ENCODE data around the gene PRKCI. TPM values are rescaled to one million over a fixed set of nuclear protein-coding genes. Genes with fewer than 3 reads are reported as not detected.

PRKCI gene
- total RNA-seq, 4 donors from 2014 or later = 33.5 to 125 (median 47.7) TPM

DNA sequence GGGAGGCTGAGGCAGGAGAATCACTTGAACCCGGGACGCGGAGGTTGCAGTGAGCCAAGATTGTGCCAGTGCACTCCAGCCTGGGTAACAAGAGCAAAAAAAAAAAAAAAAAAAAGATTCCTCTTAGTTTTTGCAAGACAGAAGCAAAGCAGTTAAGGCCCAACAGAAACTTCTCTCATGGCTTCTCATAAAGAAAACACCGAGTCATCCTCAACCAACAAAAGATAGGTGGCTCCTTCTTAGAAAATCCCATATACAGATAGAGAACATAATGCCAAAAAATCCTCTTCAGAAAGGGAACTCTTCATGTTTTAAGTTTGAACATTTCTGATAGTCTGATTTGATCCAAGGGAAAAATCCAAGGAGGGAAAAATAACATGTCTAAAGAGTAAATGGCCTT is 122.7 kb downstream of the PRKCI start:
- Histone ChIP-seq H3K4me1 (no peaks in the 10 kb centered on the region), H3K36me3 (no peaks in the 10 kb centered on the region), H3K4me3 (no peak overlapping the region), H3K9me3 (no peaks in the 10 kb centered on the region), H3K27ac (no peak overlapping the region), H3K27me3 (no peaks in the 10 kb centered on the region)
- TF ChIP-seq EP300 (IDR thresholded peaks at IDR 0.05) (no peak), POLR2A (IDR thresholded peaks at IDR 0.05) (no peak), POLR2AphosphoS5 (IDR thresholded peaks at IDR 0.05) (no peak)
- TF ChIP-seq, protein P1, sequence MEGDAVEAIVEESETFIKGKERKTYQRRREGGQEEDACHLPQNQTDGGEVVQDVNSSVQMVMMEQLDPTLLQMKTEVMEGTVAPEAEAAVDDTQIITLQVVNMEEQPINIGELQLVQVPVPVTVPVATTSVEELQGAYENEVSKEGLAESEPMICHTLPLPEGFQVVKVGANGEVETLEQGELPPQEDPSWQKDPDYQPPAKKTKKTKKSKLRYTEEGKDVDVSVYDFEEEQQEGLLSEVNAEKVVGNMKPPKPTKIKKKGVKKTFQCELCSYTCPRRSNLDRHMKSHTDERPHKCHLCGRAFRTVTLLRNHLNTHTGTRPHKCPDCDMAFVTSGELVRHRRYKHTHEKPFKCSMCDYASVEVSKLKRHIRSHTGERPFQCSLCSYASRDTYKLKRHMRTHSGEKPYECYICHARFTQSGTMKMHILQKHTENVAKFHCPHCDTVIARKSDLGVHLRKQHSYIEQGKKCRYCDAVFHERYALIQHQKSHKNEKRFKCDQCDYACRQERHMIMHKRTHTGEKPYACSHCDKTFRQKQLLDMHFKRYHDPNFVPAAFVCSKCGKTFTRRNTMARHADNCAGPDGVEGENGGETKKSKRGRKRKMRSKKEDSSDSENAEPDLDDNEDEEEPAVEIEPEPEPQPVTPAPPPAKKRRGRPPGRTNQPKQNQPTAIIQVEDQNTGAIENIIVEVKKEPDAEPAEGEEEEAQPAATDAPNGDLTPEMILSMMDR (IDR thresholded peaks at IDR 0.05) = no peak
- 91% methylated on average over 4 of the region's 4 CpGs for WGBS
- DNase-seq (ENCODE audit: low spot score in 2 of 2) = no peak

DNA sequence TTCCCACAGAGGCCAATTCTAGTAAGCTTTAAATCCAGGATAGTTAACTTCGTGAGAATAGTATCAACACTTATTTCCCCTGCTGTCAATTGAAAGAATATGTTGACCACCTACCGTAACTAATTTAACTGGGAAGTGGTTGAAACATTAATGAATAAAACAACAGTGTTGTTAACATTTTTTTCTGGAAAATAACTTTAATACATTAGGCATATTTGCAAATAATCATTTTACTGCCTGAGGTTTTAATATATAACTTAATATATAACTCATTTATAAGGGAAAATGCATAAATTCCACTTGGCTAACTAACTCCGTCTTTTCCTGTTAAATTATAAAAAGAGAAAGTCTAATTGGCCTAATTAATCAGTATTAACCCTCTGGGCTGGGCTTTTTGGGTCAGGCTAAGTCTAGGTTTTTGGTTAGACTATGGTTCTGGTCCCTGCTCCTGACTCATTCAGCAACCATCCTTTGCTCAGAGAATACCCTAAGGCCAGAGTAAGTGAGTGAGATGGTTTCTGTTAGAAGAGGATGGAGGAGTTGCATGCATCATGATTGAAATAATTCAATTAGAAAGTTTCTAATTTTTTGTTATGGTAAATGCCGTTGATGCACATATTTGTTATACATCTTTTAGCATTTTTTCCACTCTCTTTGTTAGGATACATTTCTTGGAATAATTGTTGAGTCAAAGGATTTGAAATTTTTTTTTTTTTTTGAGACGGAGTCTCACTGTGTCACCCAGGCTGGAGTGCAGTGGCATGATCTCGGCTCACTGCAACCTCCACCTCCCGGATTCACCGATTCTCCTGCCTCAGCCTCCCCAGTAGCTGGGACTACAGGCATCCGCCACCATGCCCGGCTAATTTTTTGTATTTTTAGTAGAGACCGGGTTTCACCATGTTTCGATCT is 124.5 kb downstream of the PRKCI start:
- Histone ChIP-seq H3K4me3 (no peak overlapping the region), H3K9me3 (no peaks in the 10 kb centered on the region), H3K4me1 (no peaks in the 10 kb centered on the region), H3K27ac (no peak overlapping the region), H3K27me3 (no peaks in the 10 kb centered on the region), H3K36me3 (no peaks in the 10 kb centered on the region)
- no peak for DNase-seq (ENCODE audit: low spot score in 2 of 2)
- WGBS = 91% methylated on average over 12 of the region's 12 CpGs
- no peak for TF ChIP-seq EP300 (IDR thresholded peaks at IDR 0.05)
- TF ChIP-seq POLR2A (IDR thresholded peaks at IDR 0.05) = no peak
- TF ChIP-seq, protein P1 (IDR thresholded peaks at IDR 0.05) = no peak
- TF ChIP-seq POLR2AphosphoS5 (IDR thresholded peaks at IDR 0.05) = no peak

DNA sequence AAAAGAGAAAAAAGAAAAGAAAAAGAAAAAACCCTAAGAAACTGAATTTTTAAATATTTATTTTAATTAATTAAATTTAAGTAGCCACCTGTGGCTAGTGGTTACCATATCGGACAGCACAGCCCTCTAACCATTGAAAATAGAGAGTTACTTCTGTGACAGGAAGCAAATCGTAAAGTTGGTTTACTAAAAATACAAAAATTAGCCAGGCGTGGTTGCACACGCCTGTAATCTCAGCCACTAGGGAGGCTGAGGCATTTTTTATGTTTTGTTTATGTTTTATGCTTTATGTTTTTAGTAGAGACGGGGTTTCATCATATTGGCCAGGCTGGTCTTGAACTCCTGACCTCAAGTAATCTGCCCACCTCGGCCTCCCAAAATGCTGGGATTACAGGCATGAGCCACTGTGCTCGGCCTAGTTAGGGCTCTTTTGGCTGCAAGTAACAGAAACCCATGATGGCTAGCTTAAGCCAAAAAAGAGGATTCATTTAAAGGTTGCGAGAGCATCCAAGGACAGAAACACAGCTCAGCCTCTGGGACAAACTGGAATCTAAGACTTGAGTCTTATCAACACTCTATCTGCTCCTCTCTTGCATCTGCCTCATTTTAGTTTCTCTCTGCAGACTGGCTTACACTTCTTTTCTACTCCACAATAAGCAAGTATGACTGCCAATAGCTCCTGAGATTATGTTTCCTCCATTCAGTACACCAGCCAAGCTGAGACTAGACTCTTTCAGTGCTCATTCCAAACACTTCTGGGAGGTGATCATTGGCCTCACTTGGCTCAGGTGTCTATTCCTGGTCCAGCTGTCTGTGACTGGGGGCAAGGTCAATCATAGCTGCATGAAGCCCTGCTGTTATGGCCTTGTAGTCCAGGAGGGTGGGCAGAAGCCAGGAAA is 128.5 kb downstream of the PRKCI start:
- no peak overlapping the region for H3K4me3 ChIP-seq
- no peaks in the 10 kb centered on the region for H3K9me3 ChIP-seq
- no peak for DNase-seq (ENCODE audit: low spot score in 2 of 2)
- H3K27ac ChIP-seq = no peak overlapping the region
- peaks cover 5% of the 10 kb centered on the region for H3K4me1 ChIP-seq
- no peaks in the 10 kb centered on the region for H3K27me3 ChIP-seq
- TF ChIP-seq EP300 (IDR thresholded peaks at IDR 0.05) (no peak), POLR2A (IDR thresholded peaks at IDR 0.05) (no peak), POLR2AphosphoS5 (IDR thresholded peaks at IDR 0.05) (no peak)
- TF ChIP-seq, protein P1 (IDR thresholded peaks at IDR 0.05) = no peak
- no peaks in the 10 kb centered on the region for H3K36me3 ChIP-seq
- WGBS = 87% methylated on average over 8 of the region's 8 CpGs

DNA sequence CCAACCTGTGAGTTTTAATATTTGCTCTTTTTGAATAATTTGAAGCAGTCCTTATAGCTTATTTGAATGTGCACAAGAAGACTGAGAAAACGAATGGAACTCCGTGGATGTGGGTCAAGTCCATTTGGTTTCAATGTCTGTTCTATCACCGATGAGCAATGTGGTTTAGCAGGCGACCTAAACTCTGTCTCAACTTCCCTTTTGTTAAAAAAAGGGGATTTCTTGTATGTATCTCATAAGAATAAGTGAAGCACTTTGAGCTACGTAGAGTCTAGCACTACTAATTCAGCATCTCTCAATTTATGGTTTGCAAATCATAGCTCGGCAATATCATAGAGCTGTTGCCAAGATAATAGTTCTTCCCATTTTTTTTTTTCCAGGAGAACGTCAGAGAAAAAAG is 130.7 kb downstream of the PRKCI start:
- H3K9me3 ChIP-seq = no peaks in the 10 kb centered on the region
- no peak overlapping the region for H3K27ac ChIP-seq
- WGBS = 67% methylated on average over 7 of the region's 7 CpGs

More for the DNA sequence above, 130.7 kb downstream of the PRKCI start:
- H3K4me3 ChIP-seq = no peak overlapping the region
- TF ChIP-seq EP300 (IDR thresholded peaks at IDR 0.05) = no peak
- no peak for TF ChIP-seq POLR2AphosphoS5 (IDR thresholded peaks at IDR 0.05)
- no peak for TF ChIP-seq POLR2A (IDR thresholded peaks at IDR 0.05)
- TF ChIP-seq, protein P1 (IDR thresholded peaks at IDR 0.05) = no peak
- no peaks in the 10 kb centered on the region for H3K36me3 ChIP-seq
- H3K4me1 ChIP-seq = peaks cover 11% of the 10 kb centered on the region
- no peaks in the 10 kb centered on the region for H3K27me3 ChIP-seq
- no peak for DNase-seq (ENCODE audit: low spot score in 2 of 2)

Data from suprapubic skin (tissue), 4 donors.